Mesothelial cell of epicardium (in vitro differentiated cells): ENCODE measurements around the gene CCND1. TPM values are rescaled to one million over a fixed set of nuclear protein-coding genes. Genes with fewer than 3 reads are reported as not detected.

ENCODE experiments used
- DNase-seq, 2 experiments: peaks; one replicate each; pipeline ENCODE4 v3.0.0; 2021; ENCODE audit warnings: low spot score in 2 of 2; ENCODE audit not compliant: unreplicated experiment in 2 of 2
- H3K27ac Mint-ChIP-seq: 2 replicates; pipeline ENCODE4 v1.8.0; 2021; ENCODE audit warnings: mixed read lengths
- H3K27me3 Mint-ChIP-seq: 2 replicates; pipeline ENCODE4 v1.8.0; 2021; ENCODE audit warnings: low read depth, mixed read lengths
- H3K36me3 Mint-ChIP-seq: 2 replicates; pipeline ENCODE4 v1.8.0; 2021; ENCODE audit warnings: mixed read lengths
- H3K4me1 Mint-ChIP-seq: 2 replicates; pipeline ENCODE4 v1.8.0; 2021; ENCODE audit warnings: mixed read lengths
- H3K4me3 Mint-ChIP-seq: 2 replicates; pipeline ENCODE4 v1.8.0; 2021; ENCODE audit warnings: mild to moderate bottlenecking, moderate library complexity, mixed read lengths
- H3K9me3 Mint-ChIP-seq: 2 replicates; pipeline ENCODE4 v1.8.0; 2021; ENCODE audit warnings: mixed read lengths
- CTCF ChIP-seq: fragments of 200-600 bp; sonication (generic); IDR thresholded peaks from one replicate; pipeline ENCODE4 v1.5.0; 2021; ENCODE audit warnings: antibody characterized with exemption; ENCODE audit not compliant: unreplicated experiment
- total RNA-seq: library from RNA; stranded (reverse); gene quantifications from 3 replicates; pipeline ENCODE4 v1.2.1, GENCODE V29; 2021

The CCND1 gene
- total RNA-seq, 1 donor from 2014 or later, result 224 TPM

GRCh38 chr11:69598147-69598546, 42.8 kb upstream of the CCND1 start:
- H3K9me3 Mint-ChIP-seq, result no peaks in the 10 kb centered on the region
- H3K4me3 Mint-ChIP-seq, result no peak overlapping the region
- peaks cover 16% of the 10 kb centered on the region for H3K4me1 Mint-ChIP-seq
- no peak overlapping the region for H3K27ac Mint-ChIP-seq
- no peaks in the 10 kb centered on the region for H3K36me3 Mint-ChIP-seq
- DNase-seq, result no peak
- no peak for TF ChIP-seq CTCF
- H3K27me3 Mint-ChIP-seq, result no peaks in the 10 kb centered on the region

GRCh38 chr11:69599502-69599901, 41.5 kb upstream of the CCND1 start:
- no peak overlapping the region for H3K27ac Mint-ChIP-seq
- H3K36me3 Mint-ChIP-seq, result no peaks in the 10 kb centered on the region
- no peak for DNase-seq
- H3K4me3 Mint-ChIP-seq, result no peak overlapping the region
- no peaks in the 10 kb centered on the region for H3K9me3 Mint-ChIP-seq
- TF ChIP-seq CTCF, result no peak
- peaks cover 26% of the 10 kb centered on the region for H3K4me1 Mint-ChIP-seq
- no peaks in the 10 kb centered on the region for H3K27me3 Mint-ChIP-seq

GRCh38 chr11:69600001-69600400, 41.0 kb upstream of the CCND1 start:
- H3K9me3 Mint-ChIP-seq, result no peaks in the 10 kb centered on the region
- H3K4me1 Mint-ChIP-seq, result peaks cover 26% of the 10 kb centered on the region

GRCh38 chr11:69601011-69601975, 39.7 kb upstream of the CCND1 start:
- no peak for DNase-seq
- Mint-ChIP-seq H3K9me3 (no peaks in the 10 kb centered on the region), H3K27ac (no peak overlapping the region), H3K4me1 (peaks cover 26% of the 10 kb centered on the region), H3K36me3 (no peaks in the 10 kb centered on the region), H3K27me3 (no peaks in the 10 kb centered on the region), H3K4me3 (no peak overlapping the region)
- TF ChIP-seq CTCF, result no peak

More at GRCh38 chr11:69600001-69600400, 41.0 kb upstream of the CCND1 start:
- no peak overlapping the region for H3K4me3 Mint-ChIP-seq
- no peak overlapping the region for H3K27ac Mint-ChIP-seq
- no peaks in the 10 kb centered on the region for H3K27me3 Mint-ChIP-seq
- H3K36me3 Mint-ChIP-seq, result no peaks in the 10 kb centered on the region
- TF ChIP-seq CTCF, result no peak
- DNase-seq, result no peak

GRCh38 chr11:69603111-69603836, 37.7 kb upstream of the CCND1 start:
- peaks cover 3% of the 10 kb centered on the region for H3K9me3 Mint-ChIP-seq
- H3K36me3 Mint-ChIP-seq, result no peaks in the 10 kb centered on the region
- DNase-seq, result no peak
- TF ChIP-seq CTCF, result no peak
- peaks cover 26% of the 10 kb centered on the region for H3K4me1 Mint-ChIP-seq
- H3K27me3 Mint-ChIP-seq, result no peaks in the 10 kb centered on the region
- no peak overlapping the region for H3K4me3 Mint-ChIP-seq
- no peak overlapping the region for H3K27ac Mint-ChIP-seq
